GM18951 (cell line): ENCODE measurements around the gene ALOX5.

ENCODE experiments used
- POLR2A ChIP-seq: IDR thresholded peaks from 4 replicates; pipeline ENCODE4 v1.6.1; 2011; ENCODE audit warnings: mild to moderate bottlenecking; ENCODE audit not compliant: insufficient read length, insufficient read depth; ENCODE audit errors: extremely low read depth
- in situ Hi-C: fragments of 300-500 bp; cut with MboI; formaldehyde crosslinking; loops from one replicate; pipeline ENCODE4 v1.12.0; 2022; ENCODE audit warnings: low sequenced_read_pairs, mixed read lengths, inconsistent platforms; ENCODE audit not compliant: unreplicated experiment

The ALOX5 gene

DNA sequence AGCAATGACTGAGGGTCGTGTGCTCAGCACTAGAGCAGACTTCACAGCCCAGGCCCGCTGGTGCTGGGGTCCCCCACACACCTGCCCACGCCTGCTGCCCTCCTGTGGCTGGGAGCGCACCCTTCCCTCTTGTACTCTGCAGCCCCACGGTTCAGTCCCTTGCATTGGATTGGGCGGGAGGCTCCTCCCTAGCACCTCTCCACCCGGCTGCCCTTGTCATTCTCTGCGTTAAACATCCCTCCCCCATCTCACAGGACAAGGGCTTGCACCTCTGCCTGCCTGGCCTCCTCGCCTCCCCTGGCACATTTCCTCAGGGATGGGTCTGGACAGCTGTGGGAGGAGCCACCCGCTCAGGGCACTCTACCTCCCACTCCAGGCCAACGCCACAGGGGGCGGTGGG is 68.6 kb downstream of the ALOX5 start:
- in situ Hi-C loops, result no loop called here
- no peak for TF ChIP-seq POLR2A

DNA sequence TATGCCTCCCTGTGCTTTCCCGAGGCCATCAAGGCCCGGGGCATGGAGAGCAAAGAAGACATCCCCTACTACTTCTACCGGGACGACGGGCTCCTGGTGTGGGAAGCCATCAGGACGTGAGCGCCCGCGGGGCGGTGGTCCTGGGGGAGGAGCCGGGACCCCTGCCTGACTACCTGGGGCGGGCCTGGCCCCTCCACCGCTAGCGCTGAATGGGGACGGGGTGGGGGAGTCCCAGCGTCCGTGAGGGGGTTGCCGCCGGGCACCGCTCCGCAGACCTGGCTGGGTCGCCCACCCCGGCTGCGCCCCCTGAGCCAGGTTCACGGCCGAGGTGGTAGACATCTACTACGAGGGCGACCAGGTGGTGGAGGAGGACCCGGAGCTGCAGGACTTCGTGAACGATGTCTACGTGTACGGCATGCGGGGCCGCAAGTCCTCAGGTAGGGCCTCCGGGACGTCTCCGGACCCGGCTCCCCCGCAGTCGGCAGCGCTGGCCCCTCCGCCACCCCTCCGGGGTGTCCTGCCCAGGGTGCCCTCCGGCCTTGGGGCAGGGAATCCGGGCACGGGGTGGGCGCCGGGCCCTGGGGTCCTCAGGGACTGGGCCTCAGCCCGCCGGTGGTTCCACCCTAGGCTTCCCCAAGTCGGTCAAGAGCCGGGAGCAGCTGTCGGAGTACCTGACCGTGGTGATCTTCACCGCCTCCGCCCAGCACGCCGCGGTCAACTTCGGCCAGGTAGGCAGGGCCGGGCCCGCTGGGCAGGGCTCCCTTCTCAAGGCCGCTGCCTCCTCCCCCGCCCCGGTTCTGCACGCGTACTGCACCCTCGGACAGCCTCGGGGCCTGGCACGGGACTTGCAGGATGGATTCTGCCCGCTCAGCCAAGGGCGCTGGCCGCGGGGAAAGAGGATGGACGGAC is 69.3 kb downstream of the ALOX5 start:
- in situ Hi-C loops, result no loop called here
- TF ChIP-seq POLR2A, result no peak

DNA sequence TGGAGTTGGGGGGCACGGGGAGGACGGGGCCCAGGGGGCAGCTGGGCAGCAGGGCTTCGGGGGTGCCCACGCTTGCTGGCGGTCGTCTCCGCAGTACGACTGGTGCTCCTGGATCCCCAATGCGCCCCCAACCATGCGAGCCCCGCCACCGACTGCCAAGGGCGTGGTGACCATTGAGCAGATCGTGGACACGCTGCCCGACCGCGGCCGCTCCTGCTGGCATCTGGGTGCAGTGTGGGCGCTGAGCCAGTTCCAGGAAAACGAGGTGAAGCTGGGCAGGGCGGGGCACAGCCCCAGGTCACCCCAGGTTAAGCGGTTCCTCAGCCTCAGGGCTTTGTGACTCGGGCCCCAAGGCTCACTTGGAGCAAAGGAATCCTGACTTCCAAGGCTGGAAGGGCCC is 70.0 kb downstream of the ALOX5 start:
- in situ Hi-C loops, result no loop called here
- TF ChIP-seq POLR2A, result no peak

DNA sequence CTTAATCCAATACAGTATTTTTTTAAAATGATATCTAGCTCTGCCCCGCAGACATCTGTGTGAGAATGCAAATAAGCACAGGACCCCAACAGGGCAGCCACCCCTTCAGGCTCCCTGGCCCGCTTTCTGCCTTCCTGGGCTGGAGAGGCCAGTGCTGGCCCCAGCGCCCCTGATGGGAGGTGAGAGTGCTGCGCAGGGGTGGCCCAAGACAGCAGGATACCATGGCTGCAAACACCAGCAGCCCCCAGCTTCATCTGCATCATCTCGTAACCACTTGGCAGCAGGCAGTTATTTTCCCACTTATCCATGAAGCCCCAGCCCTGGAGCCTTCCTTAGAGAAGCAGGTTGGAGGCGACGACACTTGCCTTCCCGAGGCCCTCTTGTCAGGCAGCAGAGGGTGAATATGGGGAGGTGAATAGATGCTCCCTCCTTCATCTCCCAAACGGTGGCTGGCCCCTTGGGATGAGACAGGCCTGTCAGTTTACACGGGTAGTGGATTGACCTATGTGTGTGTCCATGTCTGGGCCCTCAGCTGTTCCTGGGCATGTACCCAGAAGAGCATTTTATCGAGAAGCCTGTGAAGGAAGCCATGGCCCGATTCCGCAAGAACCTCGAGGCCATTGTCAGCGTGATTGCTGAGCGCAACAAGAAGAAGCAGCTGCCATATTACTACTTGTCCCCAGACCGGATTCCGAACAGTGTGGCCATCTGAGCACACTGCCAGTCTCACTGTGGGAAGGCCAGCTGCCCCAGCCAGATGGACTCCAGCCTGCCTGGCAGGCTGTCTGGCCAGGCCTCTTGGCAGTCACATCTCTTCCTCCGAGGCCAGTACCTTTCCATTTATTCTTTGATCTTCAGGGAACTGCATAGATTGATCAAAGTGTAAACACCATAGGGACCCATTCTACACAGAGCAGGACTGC is 71.2 kb downstream of the ALOX5 start:
- no peak for TF ChIP-seq POLR2A
- in situ Hi-C loops, result no loop called here

DNA sequence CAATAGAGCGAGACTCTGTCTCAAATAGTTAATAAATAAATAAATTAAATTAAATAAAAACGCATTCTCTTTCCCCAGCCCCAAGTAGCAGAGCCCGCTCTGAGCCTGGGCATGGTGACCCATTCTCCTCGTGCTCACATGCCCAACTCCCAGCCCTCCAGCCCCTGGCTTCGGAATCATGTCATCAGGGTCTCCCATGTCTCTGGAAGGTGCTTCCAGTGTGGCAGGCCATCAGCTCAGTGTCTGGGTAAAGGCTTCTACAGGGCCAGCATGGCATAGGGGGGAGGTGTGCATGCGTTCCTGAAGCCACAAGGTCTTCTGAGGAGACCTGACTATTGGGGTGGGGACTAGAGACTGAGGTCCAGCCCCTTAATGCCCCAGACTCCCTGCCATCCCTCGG is 72.8 kb downstream of the ALOX5 start:
- no peak for TF ChIP-seq POLR2A
- in situ Hi-C loops, result no loop called here

DNA sequence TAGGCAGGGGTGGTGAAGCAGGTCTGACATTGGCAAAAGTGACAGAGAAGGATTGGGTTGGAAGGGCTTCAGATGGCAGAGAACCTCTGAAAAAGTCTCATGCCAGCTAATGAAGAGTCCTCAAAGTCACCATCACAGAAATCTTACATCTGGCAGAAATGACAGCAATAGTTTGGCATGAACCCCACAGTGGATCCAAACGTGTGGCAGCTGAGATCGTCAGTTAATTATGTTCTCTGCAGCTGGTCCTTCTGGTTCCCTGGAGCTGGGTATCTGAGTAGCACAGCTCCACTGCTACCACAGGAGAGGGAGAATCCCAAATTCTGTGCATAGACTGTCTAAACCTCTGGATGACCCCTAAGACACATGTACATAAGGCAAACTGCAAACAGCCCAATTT is 73.4 kb downstream of the ALOX5 start:
- in situ Hi-C loops, result no loop called here
- TF ChIP-seq POLR2A, result no peak

DNA sequence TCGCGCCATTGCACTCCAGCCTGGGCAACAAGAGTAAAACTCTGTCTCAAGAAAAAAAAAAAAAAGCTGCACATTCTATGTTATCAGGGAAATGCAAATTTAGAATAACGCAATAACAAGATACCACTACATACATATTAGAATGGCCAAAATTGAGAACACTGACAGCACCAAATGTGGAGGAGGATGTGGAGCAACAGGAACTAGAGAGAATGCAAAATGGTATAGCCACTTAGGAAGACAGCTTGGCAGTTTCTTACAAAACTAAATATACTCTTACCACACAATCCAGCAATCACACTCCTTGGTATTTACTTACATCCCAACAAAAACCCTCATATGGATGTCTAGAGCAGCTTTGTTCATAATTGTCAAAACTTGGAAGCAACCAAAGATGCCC is 76.8 kb downstream of the ALOX5 start:
- in situ Hi-C loops, result no loop called here
- no peak for TF ChIP-seq POLR2A

DNA sequence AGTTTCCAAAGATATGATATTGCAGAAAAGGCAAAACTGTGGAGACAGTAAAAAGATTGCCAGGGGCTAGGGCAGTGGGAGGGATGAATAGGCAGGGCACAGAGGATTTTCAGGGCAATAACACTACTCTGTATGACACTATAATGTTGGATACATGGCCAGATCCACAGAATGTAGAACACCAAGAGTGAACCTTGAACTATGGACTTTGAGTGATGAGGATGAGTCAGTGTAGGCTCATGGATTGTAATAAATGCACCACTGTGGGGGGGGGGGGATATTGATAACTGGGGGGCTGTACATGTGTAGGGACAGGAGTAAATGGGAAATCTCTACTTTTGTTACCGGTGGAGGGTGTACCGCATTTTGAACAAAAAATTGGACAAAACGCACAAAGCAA is 77.4 kb downstream of the ALOX5 start:
- TF ChIP-seq POLR2A, result no peak
- in situ Hi-C loops, result no loop called here

DNA sequence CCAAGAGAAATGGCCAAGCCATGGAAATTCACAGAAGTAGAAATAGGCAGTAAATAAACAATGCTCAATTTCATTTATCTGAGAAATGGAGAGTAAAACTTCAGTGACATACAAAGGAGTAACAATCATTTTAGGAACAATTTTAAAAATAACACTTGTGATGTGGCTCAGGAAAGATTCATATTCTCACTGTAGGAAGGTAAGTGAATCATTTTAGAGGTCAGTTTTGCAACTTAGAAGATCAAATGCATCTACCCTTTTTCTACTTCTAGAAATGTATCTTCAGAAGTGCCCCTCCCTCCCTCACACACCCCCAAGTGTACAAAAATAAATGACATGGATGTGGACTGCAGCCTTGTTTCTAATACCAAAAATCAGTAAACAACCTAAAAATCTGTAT is 78.3 kb downstream of the ALOX5 start:
- TF ChIP-seq POLR2A, result no peak
- in situ Hi-C loops, result no loop called here

DNA sequence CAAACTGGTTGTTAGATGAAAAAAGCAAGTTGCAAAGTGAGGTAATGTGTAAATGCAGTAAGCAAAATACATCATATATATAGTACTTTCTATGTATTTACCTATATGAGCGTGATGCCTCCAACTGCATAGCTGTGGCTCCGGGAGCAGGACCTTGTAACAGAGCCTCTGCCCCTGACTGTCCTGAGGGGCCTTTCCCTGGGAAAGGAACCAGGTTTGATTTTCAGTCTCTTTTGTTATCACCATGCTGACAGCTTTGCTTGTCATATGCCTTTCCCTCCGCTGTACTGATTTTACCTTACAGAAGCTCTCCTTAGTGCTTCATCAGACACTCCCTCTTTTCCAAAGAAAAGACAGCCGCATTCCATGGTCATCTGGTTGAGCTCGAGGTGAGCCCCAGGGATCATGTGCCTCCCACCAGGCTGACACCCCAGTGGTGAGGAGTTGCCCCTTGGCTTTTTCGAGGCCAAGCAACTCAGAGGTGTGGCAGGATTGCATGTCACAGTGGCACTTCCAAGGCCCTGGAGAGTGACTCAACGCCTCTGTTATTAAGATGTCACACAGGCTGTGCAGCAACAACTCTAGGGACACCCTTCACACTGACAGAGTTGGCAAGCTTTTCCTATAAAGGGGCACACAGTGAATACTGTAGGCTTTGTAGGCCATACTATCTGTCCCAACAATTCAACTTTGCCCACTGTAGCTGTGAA is 78.9 kb downstream of the ALOX5 start:
- in situ Hi-C loops, result no loop called here

DNA sequence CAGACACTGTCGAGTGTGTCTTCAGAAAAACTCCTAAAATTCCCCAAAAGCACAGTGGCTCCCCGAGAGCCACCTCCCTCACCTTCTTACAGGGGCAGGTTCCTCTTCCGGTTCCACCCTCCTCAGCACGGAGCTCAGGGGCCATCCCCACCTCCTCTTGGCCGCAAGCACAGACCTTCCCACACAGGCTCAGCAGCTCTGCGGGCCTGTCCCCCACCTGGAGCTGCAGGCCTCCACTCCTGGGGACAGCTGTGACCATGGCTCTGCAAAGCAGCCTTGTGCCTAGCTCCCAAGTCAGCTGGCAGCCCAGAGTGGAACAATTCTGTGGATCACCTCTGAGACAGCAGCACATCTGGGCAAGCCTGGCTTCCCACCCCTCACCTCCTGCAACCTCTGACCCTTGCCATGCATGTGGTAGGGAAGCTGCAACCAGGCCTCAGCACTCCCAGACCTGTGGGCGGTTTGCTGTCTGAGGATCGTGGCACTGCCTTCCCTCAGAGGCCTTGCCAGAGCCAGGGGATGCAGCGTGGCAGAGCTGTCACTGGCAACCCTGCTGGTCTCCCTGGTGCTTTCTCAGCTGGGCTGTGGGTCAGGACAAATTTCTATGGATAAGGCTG is 79.7 kb downstream of the ALOX5 start:
- no peak for TF ChIP-seq POLR2A
- in situ Hi-C loops, result no loop called here

More for the DNA sequence above, 78.9 kb downstream of the ALOX5 start:
- no peak for TF ChIP-seq POLR2A

DNA sequence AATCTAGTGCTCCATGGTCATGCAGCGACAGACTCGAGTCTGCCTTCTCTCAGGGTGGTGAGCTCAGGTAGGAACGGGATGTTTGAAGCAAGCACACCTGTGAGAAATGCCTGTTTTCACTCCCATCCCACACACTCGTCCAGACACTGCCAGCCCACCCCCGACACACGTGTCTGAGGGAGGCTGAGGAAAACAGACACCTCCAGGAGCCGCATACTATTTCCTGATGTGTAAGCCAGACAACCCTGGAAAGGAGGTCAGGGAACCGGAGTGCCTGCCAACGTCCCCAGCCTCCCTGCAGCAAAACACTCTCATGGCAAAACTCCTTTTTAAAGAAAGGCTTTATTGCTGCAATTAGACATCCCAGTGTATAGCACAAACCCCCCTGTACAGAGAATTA is 80.2 kb downstream of the ALOX5 start:
- in situ Hi-C loops, result no loop called here
- no peak for TF ChIP-seq POLR2A

DNA sequence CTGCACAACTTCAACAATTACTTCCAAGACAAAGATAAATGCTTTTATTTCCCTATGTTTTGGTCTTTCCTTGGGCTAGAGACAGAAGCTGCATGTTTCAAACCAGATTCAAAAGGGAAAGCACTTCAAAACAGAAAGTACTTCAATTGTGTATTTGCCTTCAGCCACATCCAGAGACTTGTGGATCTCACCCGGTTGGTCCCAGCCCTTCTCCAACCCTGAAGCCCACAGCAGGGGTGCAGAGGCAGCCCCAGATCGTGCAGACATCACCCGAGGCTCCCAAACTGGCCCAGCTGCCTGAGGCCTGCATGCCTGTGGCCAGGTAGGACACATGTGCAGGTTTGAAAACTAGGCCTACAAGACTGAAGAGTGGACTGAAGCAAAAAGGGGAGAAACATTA is 80.8 kb downstream of the ALOX5 start:
- in situ Hi-C loops, result no loop called here

More for the DNA sequence above, 80.8 kb downstream of the ALOX5 start:
- TF ChIP-seq POLR2A, result no peak
